ENCODE measurements around the gene HECTD4. TPM values are rescaled to one million over a fixed set of nuclear protein-coding genes. Genes with fewer than 3 reads are reported as not detected.

HECTD4 gene
- total and polyA plus RNA-seq, 11 donors: 6.3 to 30.7 (median 23.1) TPM

DNA sequence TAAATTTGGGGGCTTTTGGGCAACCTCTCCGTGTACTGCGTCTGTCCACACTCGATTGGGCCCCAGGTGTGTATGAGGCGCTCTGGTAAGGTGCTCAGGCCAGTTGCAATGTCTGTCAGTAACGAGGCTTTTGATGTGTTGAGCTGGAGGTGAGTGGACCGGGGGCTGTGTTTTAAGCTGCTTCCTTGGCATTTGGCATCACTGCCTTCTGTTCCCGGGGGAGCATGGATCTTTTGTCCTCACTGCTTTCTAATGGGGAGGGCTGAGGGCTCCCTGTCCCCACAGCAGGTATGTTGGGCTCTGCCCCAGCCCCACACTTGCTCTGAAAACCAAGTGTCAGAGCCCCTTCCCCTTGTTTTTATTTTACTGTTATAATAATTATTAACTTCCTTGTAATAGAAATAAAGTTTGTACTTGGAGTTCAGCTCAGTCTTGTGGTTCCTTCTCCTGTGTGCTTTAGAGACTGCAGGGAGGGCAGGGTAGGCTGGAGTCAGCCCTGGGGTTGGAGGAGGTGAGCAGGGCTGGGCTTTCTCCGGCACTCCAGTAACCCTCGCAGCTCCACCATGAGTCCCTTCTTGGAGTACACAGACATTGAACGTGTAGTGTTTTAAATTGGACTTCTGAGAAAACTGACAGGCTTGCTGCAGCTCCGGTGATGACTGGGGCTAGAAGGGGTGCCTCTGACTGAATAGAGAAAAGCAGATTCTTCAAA lies 228.9 kb downstream of the HECTD4 start:
- no peak for TF ChIP-seq POLR2A (IDR thresholded peaks at IDR 0.05)
- TF ChIP-seq, protein P1, sequence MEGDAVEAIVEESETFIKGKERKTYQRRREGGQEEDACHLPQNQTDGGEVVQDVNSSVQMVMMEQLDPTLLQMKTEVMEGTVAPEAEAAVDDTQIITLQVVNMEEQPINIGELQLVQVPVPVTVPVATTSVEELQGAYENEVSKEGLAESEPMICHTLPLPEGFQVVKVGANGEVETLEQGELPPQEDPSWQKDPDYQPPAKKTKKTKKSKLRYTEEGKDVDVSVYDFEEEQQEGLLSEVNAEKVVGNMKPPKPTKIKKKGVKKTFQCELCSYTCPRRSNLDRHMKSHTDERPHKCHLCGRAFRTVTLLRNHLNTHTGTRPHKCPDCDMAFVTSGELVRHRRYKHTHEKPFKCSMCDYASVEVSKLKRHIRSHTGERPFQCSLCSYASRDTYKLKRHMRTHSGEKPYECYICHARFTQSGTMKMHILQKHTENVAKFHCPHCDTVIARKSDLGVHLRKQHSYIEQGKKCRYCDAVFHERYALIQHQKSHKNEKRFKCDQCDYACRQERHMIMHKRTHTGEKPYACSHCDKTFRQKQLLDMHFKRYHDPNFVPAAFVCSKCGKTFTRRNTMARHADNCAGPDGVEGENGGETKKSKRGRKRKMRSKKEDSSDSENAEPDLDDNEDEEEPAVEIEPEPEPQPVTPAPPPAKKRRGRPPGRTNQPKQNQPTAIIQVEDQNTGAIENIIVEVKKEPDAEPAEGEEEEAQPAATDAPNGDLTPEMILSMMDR (IDR thresholded peaks at IDR 0.05): no peak
- H3K4me3 ChIP-seq: no peak overlapping the region
- ATAC-seq: no peak

DNA sequence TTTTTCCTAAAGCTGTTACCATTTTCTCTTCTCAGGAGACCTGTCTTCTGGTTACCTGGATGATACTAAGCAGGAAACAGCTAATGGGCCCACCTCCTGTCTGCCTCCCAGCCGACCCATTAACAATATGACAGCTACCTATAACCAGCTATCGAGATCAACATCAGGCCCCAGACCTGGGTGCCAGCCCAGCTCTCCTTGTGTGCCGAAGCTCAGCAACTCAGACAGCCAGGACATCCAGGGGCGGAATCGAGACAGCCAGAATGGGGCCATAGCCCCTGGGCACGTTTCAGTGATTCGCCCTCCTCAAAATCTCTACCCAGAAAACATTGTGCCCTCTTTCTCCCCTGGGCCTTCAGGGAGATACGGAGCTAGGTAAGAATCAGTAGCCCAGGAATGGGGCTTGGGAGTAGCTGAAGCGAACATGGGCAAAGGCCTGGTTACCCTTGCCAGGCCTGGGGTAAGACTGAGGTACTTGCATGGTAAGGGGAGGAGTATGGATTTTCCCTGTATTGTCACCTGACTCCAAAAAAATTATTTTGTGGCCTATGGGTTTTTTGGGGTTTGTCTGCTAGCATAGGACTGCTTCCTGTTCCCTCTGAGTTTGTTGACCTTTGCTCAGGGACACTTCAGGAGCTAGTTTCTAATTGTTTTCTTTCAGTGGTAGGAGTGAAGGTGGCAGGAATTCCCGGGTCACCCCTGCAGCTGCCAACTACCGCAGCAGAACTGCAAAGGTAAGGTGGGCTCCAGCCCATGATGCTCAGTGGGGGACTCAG lies 230.3 kb downstream of the HECTD4 start:
- TF ChIP-seq, protein P1 (IDR thresholded peaks at IDR 0.05): no peak
- TF ChIP-seq POLR2A (IDR thresholded peaks at IDR 0.05): no peak
- no peak for ATAC-seq
- Histone ChIP-seq H3K27me3 (no peaks in the 10 kb centered on the region), H3K4me3 (no peak overlapping the region), H3K4me1 (peaks cover 0 to 7% (median 0%) of the 10 kb centered on the region in 12 donors), H3K27ac (no peak overlapping the region), H3K36me3 (peaks cover 6 to 90% (median 76%) of the 10 kb centered on the region in 9 donors), H3K9me3 (peaks cover 0 to 13% (median 0%) of the 10 kb centered on the region in 12 donors)
- WGBS, 4 donors: 94 to 97% (median 96%) methylated on average over 11 of the region's 11 CpGs
- DNase-seq: peak in 1 of 5 donors; percentile 7
- intact Hi-C loops (cut with DNase I): no loop called here

More for the DNA sequence above, 228.9 kb downstream of the HECTD4 start:
- no peaks in the 10 kb centered on the region for H3K27me3 ChIP-seq
- no peak overlapping the region for H3K27ac ChIP-seq
- H3K9me3 ChIP-seq: peaks cover 0 to 17% (median 0%) of the 10 kb centered on the region in 12 donors
- 84 to 88% (median 86%) methylated on average over 11 of the region's 11 CpGs for WGBS, 4 donors
- no peak for DNase-seq
- H3K36me3 ChIP-seq: peaks cover 2 to 86% (median 66%) of the 10 kb centered on the region in 9 donors
- intact Hi-C loops (cut with DNase I): no loop called here
- H3K4me1 ChIP-seq: no peaks in the 10 kb centered on the region

DNA sequence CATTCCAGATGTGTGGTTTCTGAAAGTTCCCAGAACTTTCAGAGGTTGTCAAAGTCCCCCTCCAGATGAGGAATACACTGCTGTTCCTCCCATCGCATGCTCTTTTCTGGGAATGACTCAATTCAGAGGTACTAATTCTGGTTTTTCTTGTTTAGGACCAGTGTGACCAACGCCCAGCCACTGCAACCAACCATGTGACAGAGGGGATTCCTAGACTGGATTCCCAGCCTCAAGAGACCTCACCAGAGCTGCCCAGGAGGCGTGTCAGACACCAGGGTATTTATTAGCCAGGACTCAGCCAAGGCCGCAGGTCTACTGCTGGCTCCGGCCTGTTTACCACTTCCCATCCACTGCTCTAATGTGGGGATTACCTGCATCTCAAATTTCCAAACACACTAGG lies 232.6 kb downstream of the HECTD4 start:
- intact Hi-C loops (cut with DNase I): no loop called here
- 91 to 98% (median 95%) methylated on average over 5 of the region's 5 CpGs for WGBS, 4 donors
- Histone ChIP-seq H3K36me3 (peaks cover 6 to 100% (median 96%) of the 10 kb centered on the region in 9 donors), H3K27ac (no peak overlapping the region), H3K4me1 (peaks cover 0 to 9% (median 0%) of the 10 kb centered on the region in 12 donors), H3K9me3 (no peaks in the 10 kb centered on the region), H3K4me3 (no peak overlapping the region), H3K27me3 (no peaks in the 10 kb centered on the region)
- no peak for DNase-seq
- TF ChIP-seq, protein P1 (IDR thresholded peaks at IDR 0.05): no peak
- no peak for TF ChIP-seq POLR2A (IDR thresholded peaks at IDR 0.05)
- ATAC-seq: no peak

DNA sequence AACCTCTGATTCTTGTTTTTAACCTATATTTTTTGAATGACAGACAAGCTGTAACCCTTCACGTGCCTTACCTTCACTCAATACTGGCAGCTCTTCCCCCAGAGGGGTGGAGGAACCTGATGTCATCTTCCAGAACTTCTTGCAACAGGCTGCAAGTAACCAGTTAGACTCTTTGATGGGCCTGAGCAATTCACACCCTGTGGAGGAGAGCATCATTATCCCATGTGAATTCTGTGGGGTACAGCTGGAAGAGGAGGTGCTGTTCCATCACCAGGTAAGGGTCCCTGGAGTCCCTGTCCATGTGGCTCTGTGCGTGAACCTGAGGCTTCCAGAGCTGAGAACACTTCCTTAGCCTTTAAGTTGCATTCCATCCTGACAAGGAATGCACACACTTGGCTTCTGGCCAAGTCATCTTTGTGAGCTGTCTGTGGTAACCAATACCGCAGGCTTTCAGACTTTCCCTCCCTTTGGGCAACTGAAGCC lies 234.2 kb downstream of the HECTD4 start:
- intact Hi-C loops (cut with DNase I): no loop called here
- ATAC-seq (no peak), DNase-seq (no peak)
- TF ChIP-seq POLR2A (IDR thresholded peaks at IDR 0.05): no peak
- TF ChIP-seq, protein P1 (IDR thresholded peaks at IDR 0.05): no peak
- WGBS, 4 donors: 71 to 77% (median 73%) methylated on average over 3 of the region's 3 CpGs
- H3K27ac ChIP-seq: no peak overlapping the region
- H3K36me3 ChIP-seq: peaks cover 6 to 100% (median 97%) of the 10 kb centered on the region in 9 donors
- no peaks in the 10 kb centered on the region for H3K27me3 ChIP-seq
- no peak overlapping the region for H3K4me3 ChIP-seq
- H3K9me3 ChIP-seq: no peaks in the 10 kb centered on the region
- peaks cover 0 to 9% (median 0%) of the 10 kb centered on the region in 12 donors for H3K4me1 ChIP-seq
